PC-9 (cell line): ENCODE measurements around the gene QRICH2. TPM values are rescaled to one million over a fixed set of nuclear protein-coding genes. Genes with fewer than 3 reads are reported as not detected.
"Not testable (repeated sequence)": the region's sequence is repeated elsewhere in the genome, so short reads cannot be mapped to it uniquely, and the experiment has no call there.

Experiments used
- BruUV-seq: library from RNA; stranded (reverse); fragments of 400-500 nt; replicated peaks from 2 replicates; lab custom pipeline; 2021; lab: Mats Ljungman, UMichigan
- CTCF ChIA-PET: fragments of 300-600 bp; sonication (Branson Sonifier 250); formaldehyde crosslinking; loops from one replicate; lab custom pipeline; 2022; ENCODE audit warnings: antibody characterized with exemption; lab: Charles Lee
- POLR2A ChIA-PET: fragments of 300-600 bp; sonication (Branson Sonifier 250); formaldehyde crosslinking; loops from one replicate; lab custom pipeline; 2022; ENCODE audit warnings: antibody characterized with exemption; ENCODE audit not compliant: unreplicated experiment; lab: Charles Lee
- DNase-seq, 2 experiments: peaks; one replicate each; pipeline versions ENCODE4 v3.0.0 to v3.0.0-alpha.2; 2015 to 2022; ENCODE audit warnings: mixed read lengths in 1 of 2
- H2AFZ ChIP-seq: fragments of 200-600 bp; sonication (generic); 2 replicates; pipeline ENCODE4 v1.8.1; 2017; ENCODE audit warnings: antibody characterized with exemption
- H3F3A ChIP-seq: fragments of 200-600 bp; sonication (generic); 2 replicates; pipeline ENCODE4 v1.8.1; 2017; ENCODE audit warnings: antibody characterized with exemption, mild to moderate bottlenecking, low read depth; ENCODE audit not compliant: insufficient read depth
- H3K27ac ChIP-seq: fragments of 200-600 bp; sonication (generic); 2 replicates; pipeline ENCODE4 v1.6.1; 2016; ENCODE audit warnings: mixed run types
- H3K27me3 ChIP-seq: fragments of 200-600 bp; sonication (generic); 2 replicates; pipeline ENCODE4 v1.6.1; 2016; ENCODE audit warnings: low read depth, mixed run types; ENCODE audit not compliant: insufficient read depth
- H3K36me3 ChIP-seq: fragments of 200-600 bp; sonication (generic); 2 replicates; pipeline ENCODE4 v1.6.1; 2016; ENCODE audit warnings: low read depth, mixed run types
- H3K4me1 ChIP-seq: fragments of 200-600 bp; sonication (generic); replicated peaks from 2 replicates; pipeline ENCODE4 v1.6.1; 2016; ENCODE audit warnings: mixed run types; ENCODE audit not compliant: insufficient read depth
- H3K4me2 ChIP-seq: fragments of 200-600 bp; sonication (generic); 2 replicates; pipeline ENCODE4 v1.6.1; 2017; ENCODE audit warnings: mixed run types
- H3K4me3 ChIP-seq: fragments of 200-600 bp; sonication (generic); 2 replicates; pipeline ENCODE4 v1.6.1; 2016; ENCODE audit warnings: mixed run types
- H3K79me2 ChIP-seq: fragments of 200-600 bp; sonication (generic); 2 replicates; pipeline ENCODE4 v1.6.1; 2017; ENCODE audit warnings: low read depth, mixed run types
- H3K9me2 ChIP-seq: fragments of 200-600 bp; sonication (generic); 2 replicates; pipeline ENCODE4 v1.8.1; 2017; ENCODE audit warnings: mild to moderate bottlenecking; ENCODE audit not compliant: insufficient read depth
- H3K9me3 ChIP-seq: fragments of 200-600 bp; sonication (generic); 2 replicates; pipeline ENCODE4 v1.8.1; 2016; ENCODE audit warnings: low read depth; ENCODE audit not compliant: insufficient read depth
- H4K20me1 ChIP-seq: fragments of 200-600 bp; sonication (generic); 2 replicates; pipeline ENCODE4 v1.8.1; 2017; ENCODE audit not compliant: insufficient read depth
- EZH2 ChIP-seq: fragments of 200-600 bp; sonication (generic); IDR thresholded peaks from 2 replicates; pipeline ENCODE4 v1.8.0; 2017; ENCODE audit warnings: antibody characterized with exemption, low read depth
- intact Hi-C: fragments of 100-400 bp; cut with micrococcal nuclease; formaldehyde crosslinking; loops from one replicate; pipeline ENCODE4 v1.10.0; 2022; ENCODE audit not compliant: unreplicated experiment
- total RNA-seq: library from RNA; stranded (reverse); gene quantifications from 2 replicates; pipeline ENCODE4 v1.2.3, GENCODE V29; 2021
- TF ChIP-seq, protein P1 (sequence below): fragments of 200-600 bp; sonication (generic); conservative IDR thresholded peaks from 2 replicates; pipeline ENCODE4 v1.6.1; 2017; ENCODE audit warnings: mixed run types, antibody characterized with exemption, mild to moderate bottlenecking, moderate library complexity

The QRICH2 gene
- total RNA-seq, 1 experiment from 2014 or later: 3.3 TPM

DNA sequence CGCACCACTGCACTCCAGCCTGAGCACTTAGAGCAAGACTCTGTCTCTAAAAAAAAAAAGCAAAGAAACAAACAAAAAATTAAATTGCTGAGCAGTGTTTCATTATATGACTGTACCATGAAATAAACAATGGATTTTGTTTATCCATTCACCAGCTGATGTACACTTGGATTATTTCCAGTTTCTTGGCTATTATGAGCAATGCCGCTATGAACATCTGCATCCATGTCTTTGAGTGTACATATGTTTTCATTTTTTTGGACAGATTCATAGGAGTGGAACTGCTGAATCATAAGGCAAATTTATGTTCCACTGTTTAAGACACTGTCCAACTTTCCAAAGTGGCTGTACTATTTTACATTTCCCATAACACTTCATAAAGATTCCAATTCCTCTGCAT lies 75.7 kb downstream of the QRICH2 start:
- Histone ChIP-seq H3K4me1 (no peaks in the 10 kb centered on the region), H3K4me2 (no peak overlapping the region), H2AFZ (no peak overlapping the region), H3K79me2 (no peaks in the 10 kb centered on the region), H3K27ac (no peak overlapping the region), H3K36me3 (no peaks in the 10 kb centered on the region), H4K20me1 (no peaks in the 10 kb centered on the region), H3K9me3 (no peaks in the 10 kb centered on the region), H3K9me2 (no peaks in the 10 kb centered on the region), H3K4me3 (no peak overlapping the region), H3F3A (peaks cover 2% of the 10 kb centered on the region; the same call in 1 of the 2 replicates), H3K27me3 (no peaks in the 10 kb centered on the region)
- ChIA-PET POLR2A (interaction anchor here (0.6 kb wide), 1 partner anchor 33 kb away, joined by 3 read pairs; the partner anchor contains the start of gene UBALD2), CTCF (interaction anchor here (0.7 kb wide), 1 partner anchor 14 kb away, joined by 5 read pairs; no protein-coding TSS in a partner anchor)
- no peak for TF ChIP-seq EZH2
- TF ChIP-seq, protein P1, sequence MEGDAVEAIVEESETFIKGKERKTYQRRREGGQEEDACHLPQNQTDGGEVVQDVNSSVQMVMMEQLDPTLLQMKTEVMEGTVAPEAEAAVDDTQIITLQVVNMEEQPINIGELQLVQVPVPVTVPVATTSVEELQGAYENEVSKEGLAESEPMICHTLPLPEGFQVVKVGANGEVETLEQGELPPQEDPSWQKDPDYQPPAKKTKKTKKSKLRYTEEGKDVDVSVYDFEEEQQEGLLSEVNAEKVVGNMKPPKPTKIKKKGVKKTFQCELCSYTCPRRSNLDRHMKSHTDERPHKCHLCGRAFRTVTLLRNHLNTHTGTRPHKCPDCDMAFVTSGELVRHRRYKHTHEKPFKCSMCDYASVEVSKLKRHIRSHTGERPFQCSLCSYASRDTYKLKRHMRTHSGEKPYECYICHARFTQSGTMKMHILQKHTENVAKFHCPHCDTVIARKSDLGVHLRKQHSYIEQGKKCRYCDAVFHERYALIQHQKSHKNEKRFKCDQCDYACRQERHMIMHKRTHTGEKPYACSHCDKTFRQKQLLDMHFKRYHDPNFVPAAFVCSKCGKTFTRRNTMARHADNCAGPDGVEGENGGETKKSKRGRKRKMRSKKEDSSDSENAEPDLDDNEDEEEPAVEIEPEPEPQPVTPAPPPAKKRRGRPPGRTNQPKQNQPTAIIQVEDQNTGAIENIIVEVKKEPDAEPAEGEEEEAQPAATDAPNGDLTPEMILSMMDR: no peak
- no peak for DNase-seq
- no TSS peak for BruUV-seq
- intact Hi-C loops: no loop called here

DNA sequence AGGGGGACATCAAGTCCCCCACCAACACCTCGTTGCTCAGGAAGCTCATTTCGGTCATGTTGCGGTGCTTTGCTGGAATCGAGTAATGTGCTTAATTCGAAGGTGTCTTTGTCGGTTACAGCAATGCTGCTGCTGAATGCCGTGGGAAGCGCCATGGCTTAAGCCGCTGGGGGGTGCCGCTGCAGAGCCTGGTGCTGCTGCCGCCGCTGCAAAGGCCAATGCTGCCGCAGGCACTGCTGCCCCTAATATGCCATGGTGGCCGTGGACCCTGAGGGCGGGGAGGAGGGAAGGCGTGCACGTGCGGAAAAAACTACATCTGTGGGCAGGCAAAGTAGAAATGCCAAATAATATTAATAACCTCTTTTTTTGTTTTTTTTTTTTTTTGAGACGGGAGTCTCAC lies 81.3 kb downstream of the QRICH2 start:
- H3K4me2 ChIP-seq, H3K36me3 ChIP-seq, H2AFZ ChIP-seq, H3F3A ChIP-seq, H3K79me2 ChIP-seq, H4K20me1 ChIP-seq, H3K27ac ChIP-seq, DNase-seq, H3K4me3 ChIP-seq, H3K9me3 ChIP-seq, H3K9me2 ChIP-seq, H3K27me3 ChIP-seq, CTCF ChIA-PET, intact Hi-C loops, BruUV-seq, H3K4me1 ChIP-seq: not testable (repeated sequence)
- POLR2A ChIA-PET: interaction anchor here (0.6 kb wide), 1 partner anchor 138 kb away, joined by 3 read pairs; no protein-coding TSS in a partner anchor

DNA sequence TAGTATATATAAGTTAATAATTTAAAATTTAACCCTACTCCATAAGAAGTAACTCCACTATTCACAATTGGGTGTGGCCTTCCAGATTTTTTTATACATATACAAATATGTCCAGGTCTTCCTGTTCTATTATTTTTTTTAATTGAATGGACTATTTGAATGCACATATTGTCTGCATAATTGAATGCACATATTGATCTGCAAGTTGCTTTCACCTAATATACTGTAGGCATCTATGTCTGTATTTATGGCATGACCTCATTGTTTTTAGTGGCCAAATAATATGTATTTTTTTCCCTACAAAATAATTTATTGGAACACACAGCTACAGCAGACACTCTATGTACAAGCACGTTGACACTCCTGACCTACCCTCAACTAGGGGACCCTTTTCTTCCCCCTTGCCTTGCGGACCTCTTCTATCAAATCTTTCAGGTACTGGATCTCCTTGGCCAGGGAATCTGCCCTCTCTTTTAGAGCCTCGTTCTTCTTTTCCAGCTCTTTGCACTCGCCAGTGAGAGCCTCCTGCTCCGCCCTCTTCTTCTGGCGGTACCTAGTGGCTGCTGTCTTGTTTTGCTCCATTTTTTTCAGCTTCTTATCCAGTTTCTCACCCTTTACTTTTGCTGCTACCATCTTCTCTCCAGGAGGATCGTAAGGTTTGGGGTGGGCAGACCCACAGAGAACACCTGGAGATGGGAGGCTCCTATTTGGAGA lies 82.5 kb downstream of the QRICH2 start:
- H3F3A ChIP-seq, DNase-seq, H3K4me3 ChIP-seq, H3K79me2 ChIP-seq, CTCF ChIA-PET, H3K36me3 ChIP-seq, H4K20me1 ChIP-seq, H2AFZ ChIP-seq, H3K9me3 ChIP-seq, intact Hi-C loops, H3K9me2 ChIP-seq, H3K27me3 ChIP-seq, H3K4me2 ChIP-seq, H3K4me1 ChIP-seq, POLR2A ChIA-PET, H3K27ac ChIP-seq, BruUV-seq: not testable (repeated sequence)

Other genes with a start within 250 kb of the QRICH2 start
- 69.7 and 91.7 TPM in 2 replicates for gene SRP68, start 235.8 kb downstream of the QRICH2 start, total RNA-seq
- 2.8 and 3.0 TPM in 2 replicates for gene GALR2, start 233.5 kb downstream of the QRICH2 start, total RNA-seq
- gene ZACN, start 229.1 kb downstream of the QRICH2 start, total RNA-seq: not detected in 2 replicates
- 118 and 131 TPM in 2 replicates for gene EXOC7, start 204.5 kb downstream of the QRICH2 start, total RNA-seq
- 12.5 and 23.7 TPM in 2 replicates for gene FOXJ1, start 167.0 kb downstream of the QRICH2 start, total RNA-seq
- gene RNF157, start 67.8 kb downstream of the QRICH2 start, total RNA-seq: 5.7 and 7.2 TPM in 2 replicates
- 110 and 134 TPM in 2 replicates for gene UBALD2, start 42.9 kb downstream of the QRICH2 start, total RNA-seq
- gene PRPSAP1, start 45.6 kb upstream of the QRICH2 start, total RNA-seq: 63.3 and 73.0 TPM in 2 replicates
- 5.5 and 9.3 TPM in 2 replicates for gene SPHK1, start 76.3 kb upstream of the QRICH2 start, total RNA-seq
- 27.4 and 28.0 TPM in 2 replicates for gene UBE2O, start 144.9 kb upstream of the QRICH2 start, total RNA-seq
- gene AANAT, start 159.3 kb upstream of the QRICH2 start, total RNA-seq: 0.65 TPM in 1 of 2 replicates, not detected in the other
- 39.6 and 51.6 TPM in 2 replicates for gene RHBDF2, start 193.1 kb upstream of the QRICH2 start, total RNA-seq
- gene CYGB, start 229.4 kb upstream of the QRICH2 start, total RNA-seq: 0.93 and 1.1 TPM in 2 replicates
- gene PRCD, start 231.8 kb upstream of the QRICH2 start, total RNA-seq: 2.6 and 2.7 TPM in 2 replicates